GM18907 (cell line): ENCODE results near the gene FAM47B.

Experiments used
- ATAC-seq: cut with Tn5 transposase; IDR thresholded peaks from one replicate; pipeline ENCODE4 v1.9.1; 2021; ENCODE audit warnings: mild to moderate bottlenecking, moderate library complexity; ENCODE audit not compliant: unreplicated experiment

FAM47B gene

GRCh38 chrX:34942496-34942895, at the start of gene FAM47B:
Gene FAM47B (plus strand): TSS chrX:34942796. CDS start chrX:34942832, 36 bp downstream.
- no peak for ATAC-seq

- no peak for ATAC-seq
These were observed 48.9 kb upstream of the FAM47B start for GRCh38 chrX:34893741-34894140.

DNA sequence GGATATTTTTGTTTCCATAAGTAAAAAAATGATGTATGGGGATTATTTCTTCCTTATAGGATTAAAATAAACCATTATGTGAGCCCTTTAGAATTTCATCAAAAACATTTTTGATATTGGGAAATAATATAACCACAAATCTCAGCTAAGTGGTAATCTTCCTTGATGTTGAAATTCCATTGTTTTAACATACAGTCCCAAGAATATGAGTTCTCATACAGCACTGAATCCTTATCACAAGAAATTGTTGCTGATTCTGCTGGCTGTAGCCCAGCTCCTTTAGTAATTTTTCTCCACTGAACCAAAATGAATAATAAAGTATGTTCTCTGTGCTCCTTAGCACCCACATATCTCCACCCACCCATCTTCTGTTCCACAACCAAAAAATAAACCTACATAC, 41.9 kb upstream of the FAM47B start:
- ATAC-seq = no peak

DNA sequence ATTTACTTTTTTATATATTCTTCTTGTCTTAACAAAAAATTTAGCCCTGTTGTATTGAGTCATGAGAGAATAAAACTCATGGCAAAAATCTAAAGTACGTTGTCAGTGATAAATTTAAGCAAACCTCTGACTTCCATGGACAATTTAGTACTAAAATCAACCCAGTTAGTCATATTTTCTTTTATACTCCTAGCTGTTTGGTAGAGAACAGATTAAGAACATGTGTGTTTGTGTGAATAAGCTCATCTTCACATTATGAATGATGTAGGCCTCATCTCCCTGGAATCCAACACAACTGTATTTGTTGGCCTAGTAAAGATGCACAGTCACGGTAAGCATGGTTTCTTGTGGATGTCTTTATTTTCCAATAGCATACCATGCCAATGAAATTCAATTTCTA, 40.8 kb upstream of the FAM47B start:
- no peak for ATAC-seq

DNA sequence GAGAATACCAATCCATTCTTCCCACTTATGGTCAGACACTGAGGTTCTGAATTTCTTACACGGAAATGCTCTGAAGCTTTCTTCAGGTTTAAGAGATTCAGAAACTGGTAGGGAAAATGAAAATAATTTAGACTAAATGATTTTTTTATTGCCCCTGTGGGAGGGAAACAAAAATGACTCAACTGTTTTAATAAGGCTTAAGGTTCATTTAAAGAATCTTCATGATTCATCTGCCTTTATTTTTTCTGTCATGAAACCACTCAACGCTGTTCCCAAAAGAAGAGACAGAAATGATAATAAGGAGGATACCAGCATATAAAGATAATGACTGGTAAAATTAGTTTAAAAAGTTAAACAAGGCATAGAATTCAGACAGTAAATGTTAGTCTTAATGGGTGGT, 39.3 kb upstream of the FAM47B start:
- no peak for ATAC-seq

DNA sequence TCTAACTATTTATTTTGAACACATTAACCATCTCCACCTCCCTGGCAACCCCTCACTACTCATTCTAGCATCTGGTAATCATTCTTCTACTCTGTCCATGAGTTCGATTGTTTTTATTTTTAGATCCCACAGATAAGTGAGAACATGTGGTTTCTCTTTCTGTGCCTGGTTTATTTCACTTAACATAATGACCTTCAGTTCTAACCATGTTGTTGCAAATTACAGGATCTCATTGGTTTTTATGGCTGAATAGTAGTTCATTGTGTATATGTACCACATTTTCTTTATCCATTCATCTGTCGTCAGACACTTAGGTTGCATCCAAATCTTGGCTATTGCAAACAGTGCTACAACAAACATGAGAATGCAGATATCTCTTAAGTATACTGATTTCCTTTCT, 33.4 kb upstream of the FAM47B start:
- no peak for ATAC-seq

- ATAC-seq = no peak
These were observed 27.0 kb upstream of the FAM47B start for GRCh38 chrX:34915463-34916225.

DNA sequence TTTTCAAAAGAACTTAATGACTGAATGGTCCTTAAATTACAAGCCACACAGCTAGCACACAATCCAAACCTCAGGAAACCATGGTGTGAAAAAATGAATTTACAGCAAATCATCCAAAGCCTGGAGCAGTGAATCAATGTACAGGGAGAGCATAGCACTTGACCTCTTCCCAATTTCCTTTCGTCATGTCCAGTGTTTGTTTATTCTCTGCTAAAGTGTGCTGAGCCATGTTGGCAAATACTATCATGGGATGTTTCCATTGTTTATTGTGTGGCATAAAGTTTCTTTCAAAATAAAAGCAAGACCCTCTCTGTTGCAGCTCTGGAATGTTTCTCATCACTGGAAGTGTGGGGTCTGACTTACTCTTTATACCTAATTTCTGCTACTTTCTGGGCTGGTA, 25.4 kb upstream of the FAM47B start:
- ATAC-seq = no peak

DNA sequence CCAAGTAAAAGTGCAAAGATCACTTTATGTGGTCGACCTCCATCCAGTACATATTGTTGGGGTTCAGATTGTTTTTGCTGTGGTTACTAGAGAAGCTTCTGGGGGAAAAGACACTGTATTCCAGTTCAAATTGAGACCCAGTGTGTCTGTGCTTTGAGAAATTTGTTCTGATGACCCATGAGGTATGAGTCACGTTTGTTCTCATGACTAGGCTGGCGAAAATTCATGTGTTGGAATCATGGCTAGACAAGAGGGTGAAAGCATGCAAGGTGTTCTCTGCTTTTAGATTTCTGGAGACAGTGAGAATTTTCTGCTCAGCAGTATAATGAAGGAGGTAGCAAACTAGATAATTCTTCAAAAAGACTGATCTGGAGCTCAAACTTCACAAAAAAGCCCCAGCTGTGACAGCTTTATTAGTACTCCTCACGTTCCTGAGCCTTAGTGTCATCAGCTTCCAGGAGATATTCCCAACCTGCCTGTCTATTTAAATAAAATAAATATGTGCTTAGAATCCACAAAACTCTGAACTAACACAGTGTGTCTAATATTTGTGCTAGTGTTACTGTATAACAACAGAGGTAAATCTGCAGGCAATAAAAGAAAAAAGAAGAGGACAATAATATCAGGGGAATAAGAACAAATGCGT, 24.4 kb upstream of the FAM47B start:
- no peak for ATAC-seq

- no peak for ATAC-seq
These were observed 23.7 kb upstream of the FAM47B start for GRCh38 chrX:34918856-34919255.

GRCh38 chrX:34927866-34928265, 14.7 kb upstream of the FAM47B start:
- no peak for ATAC-seq

GRCh38 chrX:34943235-34943634, 639 bp downstream of the FAM47B start:
- no peak for ATAC-seq

DNA sequence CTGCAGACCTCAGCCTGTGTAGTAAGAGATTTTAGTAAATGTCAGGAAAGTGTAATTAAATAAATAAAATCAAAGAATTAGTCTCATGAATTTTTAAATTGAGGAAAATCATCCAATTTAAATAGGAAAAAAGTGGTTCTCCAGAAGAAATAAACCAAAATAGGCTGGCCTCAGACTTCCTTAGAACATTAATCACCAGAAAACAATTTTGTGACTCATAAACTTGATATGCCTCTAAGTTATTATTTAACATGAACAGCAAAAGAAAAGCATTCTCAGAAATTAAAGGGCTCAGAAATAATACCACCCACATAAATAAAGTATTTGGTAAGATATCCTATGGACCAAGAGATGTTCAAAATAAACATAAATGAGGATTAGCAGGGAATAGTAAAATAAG, 14.3 kb downstream of the FAM47B start:
- ATAC-seq = no peak

- ATAC-seq = no peak
These were observed 19.1 kb downstream of the FAM47B start for GRCh38 chrX:34961662-34962061.

DNA sequence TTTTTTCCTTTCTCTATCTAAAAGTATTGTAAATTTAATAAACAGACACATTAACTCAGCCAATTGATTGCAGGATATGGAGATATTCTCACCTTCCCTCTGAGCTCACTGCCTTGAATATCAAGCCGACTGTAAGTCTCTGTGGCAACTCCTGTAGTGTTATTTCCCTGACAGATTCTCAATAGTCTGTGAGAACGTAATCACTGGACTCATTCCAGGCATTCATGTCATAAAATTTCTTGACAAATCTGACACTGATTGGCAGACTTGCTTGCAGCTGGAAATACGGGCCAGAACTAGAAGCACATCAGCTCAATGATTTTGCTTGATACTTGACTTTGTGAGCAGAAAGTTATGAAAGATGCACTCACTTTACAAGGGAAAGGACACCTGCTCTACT, 29.6 kb downstream of the FAM47B start:
- no peak for ATAC-seq

GRCh38 chrX:34978171-34978570, 35.6 kb downstream of the FAM47B start:
- no peak for ATAC-seq

DNA sequence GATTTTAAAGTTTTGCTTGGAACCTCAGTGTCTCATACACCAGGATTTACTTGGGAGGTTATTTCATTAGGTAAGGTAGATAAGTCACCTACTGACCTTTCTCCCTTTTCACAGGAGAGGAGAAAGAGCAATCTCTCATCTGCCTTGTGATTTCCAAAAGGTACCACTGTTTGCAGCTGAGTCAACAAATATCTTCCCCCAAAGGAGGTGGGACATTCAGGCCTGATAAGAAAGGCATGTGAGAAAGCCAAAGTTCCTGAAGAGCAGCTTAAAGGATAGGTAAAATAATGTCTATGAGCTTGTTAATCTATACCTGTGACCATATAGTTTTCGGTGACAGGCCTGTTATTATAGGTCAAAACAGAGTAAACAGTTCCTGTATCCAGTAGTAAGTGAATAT, 45.0 kb downstream of the FAM47B start:
- no peak for ATAC-seq
